Eye (tissue), 1 donor: ENCODE measurements around the gene CLDN7.
A peak's percentile ranks its signal among the peaks of the same experiment; 100 is the strongest.

Experiments
- DNase-seq: peaks from one replicate; pipeline ENCODE4 v3.0.0-alpha.2; 2015

The CLDN7 gene

DNA sequence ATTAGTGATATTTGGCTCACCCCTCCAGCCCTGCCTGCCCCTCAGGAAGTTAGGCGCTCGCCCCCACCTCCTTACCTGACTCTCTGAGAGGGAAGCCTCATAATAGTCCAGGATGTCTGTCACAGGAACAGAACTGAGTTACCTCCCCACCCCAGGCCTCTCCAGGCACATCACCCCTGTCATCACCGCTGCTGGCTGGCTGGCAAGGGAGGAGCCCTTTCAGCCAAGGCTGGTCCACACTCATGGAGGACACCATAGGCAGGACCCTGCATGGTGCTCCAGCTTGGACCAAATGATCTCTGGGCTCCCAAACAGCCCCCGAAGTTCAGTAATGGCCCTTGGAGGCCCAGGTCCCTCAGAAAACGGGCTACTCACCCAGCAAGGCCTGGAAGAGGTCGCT is 44.1 kb downstream of the CLDN7 start:
- no peak for DNase-seq

DNA sequence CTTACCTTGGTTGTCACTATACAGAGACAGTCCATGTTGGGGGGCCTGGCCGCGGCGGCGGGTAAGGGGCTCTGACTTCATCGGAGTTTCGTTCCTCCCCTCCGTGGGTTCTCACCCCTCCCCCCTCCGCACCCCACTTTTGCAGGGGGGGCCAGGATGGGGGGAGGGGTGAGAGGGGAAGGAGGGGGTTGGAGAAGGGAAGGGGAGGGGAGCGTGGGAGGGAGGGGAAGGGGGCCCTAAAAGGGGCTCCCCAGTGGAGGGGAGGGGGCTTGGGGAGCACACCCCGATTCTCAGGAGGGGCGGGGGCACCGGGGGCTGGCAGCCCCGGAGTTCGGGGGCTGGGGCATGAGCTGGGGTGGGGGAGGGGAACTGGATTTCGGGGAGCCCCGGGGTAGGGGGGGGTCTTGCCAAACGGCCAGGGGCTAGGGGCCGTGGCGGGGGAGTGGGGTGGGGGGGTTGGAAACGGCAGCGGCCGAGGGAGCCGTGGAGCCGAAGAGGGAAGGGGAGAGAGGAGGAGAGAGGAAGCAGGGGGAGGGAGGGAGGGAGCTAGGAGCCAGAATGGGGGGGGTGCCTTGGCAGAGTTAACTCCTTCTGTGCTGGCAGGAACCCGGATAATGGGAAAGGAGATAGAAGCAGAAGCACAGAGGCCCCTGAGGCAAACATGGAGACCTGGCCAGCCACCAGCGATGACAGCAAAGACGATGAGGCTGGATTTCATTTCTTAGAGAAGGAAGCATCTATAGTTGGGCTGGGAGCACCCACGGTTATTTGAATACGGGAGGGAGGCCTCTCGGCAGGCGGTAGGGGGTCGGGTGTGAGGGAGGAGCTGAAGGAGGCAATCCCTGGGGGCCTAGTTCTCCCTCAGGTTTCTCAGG is 44.9 kb downstream of the CLDN7 start:
- DNase-seq, result peak; percentile 93

DNA sequence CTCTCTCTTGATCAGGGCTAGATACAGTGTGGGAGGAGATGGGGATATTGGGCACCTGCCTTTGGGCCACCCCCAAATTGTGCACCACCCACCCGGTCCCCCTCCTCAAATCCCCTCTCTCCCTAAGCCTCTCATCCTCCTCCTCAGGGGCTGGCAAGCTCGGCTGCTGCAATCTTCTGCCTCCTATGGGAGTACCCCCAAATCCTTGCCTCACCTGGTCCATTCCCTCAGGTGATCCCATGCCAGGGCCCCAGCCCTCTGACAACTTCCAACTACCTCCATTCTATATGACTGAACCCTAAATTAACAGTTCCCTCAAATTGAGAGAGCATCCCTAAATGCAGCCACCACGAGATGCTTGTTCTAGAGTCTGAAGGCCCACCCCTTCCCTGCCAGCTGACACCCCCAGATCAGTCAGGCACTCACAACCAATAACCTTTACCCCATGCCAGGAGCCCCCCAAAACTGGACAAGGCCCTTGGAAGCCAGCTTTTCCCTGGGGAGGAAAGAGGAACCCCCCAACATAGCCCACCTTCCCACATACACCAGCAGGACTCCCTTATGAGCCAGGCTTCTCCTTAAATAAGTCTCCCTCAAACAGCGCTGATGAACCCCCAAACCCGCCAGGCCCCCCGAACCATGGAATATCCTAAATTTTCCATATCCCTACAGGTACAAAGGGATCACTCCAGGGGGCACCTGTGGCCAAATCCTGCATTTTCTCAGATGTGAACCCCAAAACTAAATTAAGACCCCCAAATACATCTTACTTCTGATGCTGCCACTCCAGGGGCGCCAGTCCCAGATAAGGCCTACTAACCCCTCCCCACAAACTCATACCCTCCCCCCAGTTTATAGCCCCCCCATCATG is 45.8 kb downstream of the CLDN7 start:
- DNase-seq, result no peak

DNA sequence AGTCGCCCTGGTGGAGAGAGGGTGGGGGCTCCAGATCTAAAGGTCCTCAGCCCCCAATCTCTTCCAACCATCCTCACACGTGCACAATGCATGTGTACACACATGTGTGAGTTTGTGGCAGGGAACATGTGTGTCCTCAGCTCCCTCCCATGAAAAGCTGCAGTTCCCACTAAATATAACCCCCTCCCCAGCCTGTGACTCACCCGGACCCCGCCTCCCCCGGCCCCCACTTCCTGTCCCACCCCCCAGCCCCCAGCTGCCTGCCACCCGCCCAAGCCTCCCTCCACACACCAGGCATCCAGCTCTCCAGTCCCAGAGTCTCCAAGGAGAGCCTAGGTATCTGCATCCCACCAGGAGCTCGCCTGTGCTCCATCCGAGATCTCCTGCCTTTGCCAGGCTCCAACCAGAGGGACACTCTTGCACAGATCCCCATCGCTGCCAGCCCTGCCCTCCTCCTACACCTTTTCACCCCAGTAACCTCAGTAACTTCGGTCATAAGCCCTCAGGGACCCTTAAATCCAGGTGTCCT is 46.6 kb downstream of the CLDN7 start:
- DNase-seq, result no peak

DNA sequence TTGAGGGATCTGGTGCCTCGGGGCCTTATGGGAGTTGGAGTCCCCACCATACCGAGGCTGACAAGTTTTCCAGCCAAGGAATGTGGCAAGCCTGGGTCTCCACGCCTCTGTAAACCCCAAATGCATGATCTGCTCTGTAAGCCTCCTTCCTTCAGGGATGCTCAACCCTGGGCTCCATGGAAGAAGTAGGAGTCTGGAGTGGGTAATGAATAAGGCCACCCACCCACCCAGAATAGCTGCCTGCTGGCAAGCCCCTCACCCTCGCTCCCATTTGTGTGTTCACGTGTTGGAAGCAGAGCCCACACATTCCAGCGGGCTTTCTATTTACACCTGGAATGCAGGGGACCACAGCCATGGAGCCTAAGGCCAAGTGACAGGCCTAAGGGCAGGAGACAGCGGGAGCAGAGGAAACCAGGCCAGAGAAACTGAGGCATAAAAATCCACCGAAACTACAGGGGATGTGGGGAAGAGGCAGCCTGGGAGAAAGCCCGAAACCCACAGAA is 47.1 kb downstream of the CLDN7 start:
- no peak for DNase-seq

DNA sequence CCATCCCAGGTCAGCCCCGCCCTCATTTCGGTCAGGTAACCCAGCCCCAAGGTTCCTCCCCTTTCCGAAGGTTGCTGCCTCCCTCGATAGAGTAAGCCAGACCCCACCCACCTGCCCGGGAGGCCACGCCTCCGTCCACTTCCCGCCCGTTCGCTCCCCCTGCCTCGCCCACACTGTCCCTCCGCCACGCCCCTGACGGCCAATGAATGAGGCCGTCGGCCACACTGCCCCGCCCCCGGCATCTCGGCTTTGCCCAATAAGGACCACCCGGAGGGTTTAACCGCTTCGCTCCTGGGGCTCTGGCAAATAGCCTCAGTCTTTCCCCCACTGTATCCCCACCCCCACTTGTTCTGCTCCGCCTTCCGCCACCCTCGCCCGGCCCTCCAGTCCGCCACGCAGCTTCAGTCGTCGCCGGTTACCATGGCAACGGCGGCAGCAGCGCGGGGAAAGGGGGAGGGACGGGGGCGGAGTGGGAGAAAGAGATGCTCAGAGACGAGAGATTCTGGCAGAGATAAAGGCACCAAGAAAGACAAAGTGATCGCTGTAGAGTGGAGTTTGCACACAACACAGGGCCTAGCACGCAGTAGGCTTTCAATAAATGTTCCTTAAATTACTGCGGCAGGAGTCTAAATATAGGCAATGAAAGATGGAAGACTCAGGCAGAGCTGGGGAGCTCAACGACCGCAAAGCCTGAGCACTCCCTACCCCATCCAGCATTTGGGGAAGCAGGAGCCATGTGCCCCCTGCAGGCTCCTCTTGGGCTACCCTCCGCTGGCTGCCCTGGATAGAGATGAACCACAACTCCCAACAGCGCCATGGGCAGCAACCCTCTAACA is 47.8 kb downstream of the CLDN7 start:
- peak; percentile 100 for DNase-seq

DNA sequence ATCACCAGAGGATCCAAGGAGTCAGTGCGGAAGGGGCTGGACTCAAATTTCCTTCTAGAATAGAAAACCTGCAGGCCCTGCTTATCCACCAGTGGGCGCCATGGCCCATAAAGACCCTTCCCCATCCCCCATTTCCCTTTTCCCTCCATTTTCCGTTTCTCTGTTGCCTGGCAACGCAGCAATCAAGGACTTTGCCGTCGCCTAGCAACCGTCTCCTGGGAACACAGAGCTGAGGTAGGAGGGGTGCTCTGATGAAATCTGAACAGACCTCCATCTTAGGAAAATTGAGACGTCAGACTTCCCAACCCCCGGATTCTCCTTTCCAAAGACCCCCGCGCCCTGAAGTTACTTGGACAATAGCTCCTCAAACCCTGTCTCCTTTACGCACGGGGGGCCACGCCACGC is 48.4 kb downstream of the CLDN7 start:
- DNase-seq, result peak; percentile 99

DNA sequence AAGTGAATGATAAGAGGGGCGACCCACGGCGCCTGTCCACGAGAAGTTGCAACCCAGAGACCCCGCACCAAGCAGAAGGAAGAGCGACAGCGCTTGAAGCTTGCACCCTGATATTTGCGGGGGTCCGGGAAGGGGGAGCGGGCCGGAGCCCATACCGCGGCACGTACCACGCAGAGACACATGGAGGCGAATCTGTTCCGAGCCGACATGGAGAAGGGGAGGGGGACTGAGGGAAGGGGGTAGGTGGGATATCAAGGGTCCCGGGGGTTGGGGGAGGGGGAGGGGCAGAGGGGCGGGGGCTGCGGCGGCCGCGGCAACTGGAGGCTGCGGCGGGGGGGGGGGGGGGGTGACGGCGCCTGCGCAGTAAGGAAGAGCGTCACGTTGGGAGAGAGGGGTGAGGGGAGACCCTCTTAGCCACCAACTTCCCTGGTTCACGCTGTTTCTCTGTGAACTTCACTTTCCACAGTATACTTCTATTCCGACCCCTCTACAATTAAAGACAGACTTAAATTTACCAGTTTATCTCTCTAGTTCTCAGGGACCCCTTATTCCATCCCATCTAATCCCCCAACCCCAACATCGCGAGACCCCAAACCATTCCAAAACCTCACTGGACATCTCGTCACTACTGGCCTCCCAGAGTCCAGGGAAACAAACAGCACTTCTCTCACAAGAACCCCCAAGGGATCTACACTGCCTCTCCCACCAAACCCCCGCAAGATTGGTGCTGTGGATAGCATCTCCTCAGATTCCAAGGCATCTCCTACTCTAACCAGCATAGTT is 50.6 kb downstream of the CLDN7 start:
- DNase-seq, result peak; percentile 64
